NCI-H1417 (cell line): ENCODE measurements around the gene FAM228B.

Source experiments
- DNase-seq, 3 experiments: peaks; one replicate each; lab custom pipeline; 2025; lab: John Stamatoyannopoulos, UW

FAM228B gene

GRCh38 chr2:24204505-24204904 is 81.2 kb downstream of the FAM228B start:
- no peak for DNase-seq

GRCh38 chr2:24205131-24205530 is 81.9 kb downstream of the FAM228B start:
- DNase-seq = no peak

- no peak for DNase-seq
These were observed 83.0 kb downstream of the FAM228B start for GRCh38 chr2:24206242-24206641.

DNA sequence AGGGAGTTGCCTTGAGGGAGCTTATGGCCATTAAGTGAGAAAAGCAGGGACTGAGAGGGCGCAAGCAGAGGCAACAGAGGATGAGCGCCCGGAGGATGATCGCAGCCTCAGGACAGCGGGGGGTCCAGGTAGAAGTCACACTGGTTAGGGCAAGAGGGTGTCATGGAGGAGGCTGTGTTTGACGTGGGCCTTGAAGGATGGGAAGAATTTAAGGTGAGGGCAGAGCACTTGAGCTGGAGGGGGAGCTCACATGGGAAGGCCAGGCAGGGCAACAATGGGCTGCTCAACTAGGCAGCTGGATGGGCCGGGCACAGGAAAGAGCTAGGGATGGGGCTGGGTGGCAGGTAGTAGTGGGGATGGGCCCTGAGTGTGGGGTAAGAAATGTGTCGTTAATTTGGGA is 83.4 kb downstream of the FAM228B start:
- DNase-seq = no peak

- DNase-seq = no peak
These were observed 84.1 kb downstream of the FAM228B start for GRCh38 chr2:24207359-24207758.

GRCh38 chr2:24208490-24208889 is 85.2 kb downstream of the FAM228B start:
- DNase-seq = no peak

- DNase-seq = no peak
These were observed 86.3 kb downstream of the FAM228B start for GRCh38 chr2:24209389-24210105.

DNA sequence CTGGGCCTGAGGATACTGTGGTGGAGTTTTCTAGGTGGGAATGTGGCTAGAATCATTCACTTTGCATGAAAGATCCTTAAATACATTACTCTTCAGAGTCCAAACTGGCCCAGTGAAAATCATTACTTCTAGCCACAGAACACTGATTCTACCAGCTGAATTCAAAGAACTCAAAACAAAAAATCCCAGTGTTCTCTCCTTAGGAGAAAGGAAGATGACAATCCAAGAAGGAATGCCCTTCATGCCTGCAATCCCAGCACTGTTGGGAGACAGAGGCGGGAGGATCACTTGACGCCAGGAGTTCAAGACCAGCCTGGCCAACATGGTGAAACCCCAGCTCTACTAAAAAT is 86.8 kb downstream of the FAM228B start:
- no peak for DNase-seq

- no peak for DNase-seq
These were observed 87.5 kb downstream of the FAM228B start for GRCh38 chr2:24210723-24211122.

DNA sequence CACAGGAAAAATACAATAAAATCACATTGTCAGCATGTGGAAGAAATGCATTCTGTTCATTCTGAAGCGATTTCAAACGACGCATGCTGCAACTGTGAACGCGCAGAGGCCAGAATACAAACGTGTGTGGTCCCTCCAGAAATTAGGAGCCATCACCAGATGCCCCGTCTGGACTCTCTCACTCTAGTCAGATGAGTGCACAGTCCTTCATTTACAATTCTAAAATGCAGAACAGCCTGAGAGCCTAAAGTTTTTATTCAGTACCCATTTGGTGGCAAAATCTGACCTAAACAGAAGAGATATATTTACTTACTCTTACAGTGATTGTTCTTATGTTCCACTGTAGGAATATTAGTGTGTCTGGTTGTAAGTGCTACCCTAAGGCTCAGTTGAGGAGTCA is 88.1 kb downstream of the FAM228B start:
- no peak for DNase-seq

- DNase-seq = no peak
These were observed 91.6 kb downstream of the FAM228B start for GRCh38 chr2:24214880-24215279.
